Breast epithelium (tissue), 4 donors: ENCODE data around the gene CCDC85C. TPM values are rescaled to one million over a fixed set of nuclear protein-coding genes. Genes with fewer than 3 reads are reported as not detected.

ENCODE experiments used
- DNase-seq, 2 donors: peaks; one replicate each; pipeline ENCODE4 v3.0.0-alpha.2; 2019; ENCODE audit warnings: low spot score in 2 of 2
- H3K27ac ChIP-seq, 2 donors: fragments of 200-600 bp; sonication (generic) in 1 of 2; one replicate each; pipeline ENCODE4 v1.5.1; 2016 to 2019; ENCODE audit warnings: mild to moderate bottlenecking in 1 of 2
- H3K27me3 ChIP-seq, 2 donors: fragments of 200-600 bp; sonication (generic) in 1 of 2; one replicate each; pipeline versions ENCODE4 v1.5.1 to v1.6.0; 2017 to 2019; ENCODE audit warnings: control low read depth in 1 of 2, mild to moderate bottlenecking in 1 of 2
- H3K36me3 ChIP-seq: fragments of 200-600 bp; one replicate; pipeline ENCODE4 v1.5.1; 2019
- H3K4me1 ChIP-seq, 2 donors: fragments of 200-600 bp; sonication (generic); one replicate each; pipeline ENCODE4 v1.5.1; 2016 to 2019; ENCODE audit warnings: control low read depth in 1 of 2
- H3K4me3 ChIP-seq, 3 donors: fragments of 200-600 bp; sonication (generic); 1 replicate in 2 of 3; 2 replicates in 1 of 3; pipeline ENCODE4 v1.5.1; 2016 to 2019; ENCODE audit warnings: mild to moderate bottlenecking in 3 of 3, moderate library complexity in 2 of 3
- H3K9me3 ChIP-seq, 2 donors: fragments of 200-600 bp; sonication (generic) in 1 of 2; one replicate each; pipeline ENCODE4 v1.5.1; 2016 to 2019; ENCODE audit warnings: control low read depth in 1 of 2
- CTCF ChIP-seq, 3 donors: fragments of 450-650 bp; IDR thresholded peaks; one replicate each; pipeline ENCODE4 v1.5.1; 2016 to 2017; ENCODE audit warnings: antibody characterized with exemption in 3 of 3, mild to moderate bottlenecking in 3 of 3, moderate library complexity in 3 of 3
- POLR2A ChIP-seq: fragments of 450-650 bp; IDR thresholded peaks from one replicate; pipeline ENCODE4 v1.6.1; 2016; ENCODE audit warnings: antibody characterized with exemption, mild to moderate bottlenecking, moderate library complexity
- POLR2AphosphoS5 ChIP-seq, 3 donors: sonication (generic); formaldehyde crosslinking; IDR thresholded peaks; one replicate each; pipeline ENCODE4 v1.6.1; 2017; ENCODE audit warnings: antibody characterized with exemption in 3 of 3
- intact Hi-C: fragments of 100-400 bp; cut with DNase I; formaldehyde crosslinking; loops from one replicate; pipeline ENCODE4 v1.15.1; 2023; ENCODE audit warnings: low total_unique reads
- total RNA-seq, 3 donors: library from RNA; depleted of rRNA; stranded (reverse); fragments of >200 nt; gene quantifications; one replicate each; pipeline ENCODE4 v1.1.0, GENCODE V29; 2016

Gene CCDC85C
- total RNA-seq, 3 donors from 2014 or later = 1.3 to 8.3 (median 4.3) TPM

DNA sequence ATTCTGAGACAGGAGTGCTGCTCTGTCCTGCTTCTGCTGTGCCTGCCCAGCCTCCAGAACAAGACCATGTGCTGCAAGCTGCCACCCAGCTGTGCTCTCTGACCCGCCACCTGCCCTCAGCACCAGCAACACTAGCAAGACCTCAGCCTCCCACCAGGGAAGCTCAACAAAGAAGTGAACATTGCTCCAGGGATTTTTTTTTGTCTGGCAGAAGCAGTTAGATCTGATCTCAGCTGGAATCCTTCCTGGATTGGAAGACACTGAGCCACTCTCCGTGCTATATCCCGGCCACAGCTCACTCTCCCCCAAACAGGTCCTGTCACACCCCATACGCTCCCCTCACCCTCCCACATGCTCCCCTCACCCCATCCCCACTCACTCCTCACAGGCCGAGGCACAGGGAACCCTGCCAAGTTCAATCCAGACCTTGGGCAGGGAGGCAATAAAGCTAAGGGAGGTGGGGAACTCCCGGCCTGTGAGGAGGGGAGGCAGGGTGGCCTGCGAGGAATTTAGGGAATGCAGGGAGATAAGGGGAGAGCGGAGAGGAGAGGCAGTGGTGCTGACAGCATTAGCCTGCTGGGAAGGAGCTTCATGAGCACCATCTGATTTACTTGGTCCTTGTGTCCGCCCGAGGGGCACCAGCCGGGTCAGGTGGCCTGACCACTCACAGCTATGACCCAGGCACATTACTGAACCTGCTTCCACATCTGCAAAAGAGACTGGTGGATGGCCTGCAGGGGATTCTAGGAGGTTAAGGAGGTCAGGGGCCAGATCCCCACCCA lies 29.7 kb downstream of the CCDC85C start:
- DNase-seq = no peak
- Histone ChIP-seq H3K27ac (peak overlapping the region; percentile 84 to 87), H3K9me3 (no peaks in the 10 kb centered on the region), H3K4me1 (peaks cover 14 to 40% of the 10 kb centered on the region in 2 donors), H3K27me3 (no peaks in the 10 kb centered on the region), H3K4me3 (peak overlapping the region in 1 of 3 donors; percentile 43), H3K36me3 (no peaks in the 10 kb centered on the region)
- intact Hi-C loops = no loop called here
- TF ChIP-seq CTCF (IDR thresholded peaks at IDR 0.05) (no peak), POLR2A (no peak), POLR2AphosphoS5 (IDR thresholded peaks at IDR 0.05) (no peak)

- no peak for TF ChIP-seq POLR2AphosphoS5 (IDR thresholded peaks at IDR 0.05)
- no peak for TF ChIP-seq CTCF (IDR thresholded peaks at IDR 0.05)
- TF ChIP-seq POLR2A = no peak
- H3K4me1 ChIP-seq = peaks cover 14 to 48% of the 10 kb centered on the region in 2 donors
- no peak overlapping the region for H3K4me3 ChIP-seq
- H3K27ac ChIP-seq = peak overlapping the region; percentile 84 to 87
- H3K9me3 ChIP-seq = no peaks in the 10 kb centered on the region
- intact Hi-C loops = no loop called here
- no peaks in the 10 kb centered on the region for H3K36me3 ChIP-seq
- DNase-seq = no peak
- H3K27me3 ChIP-seq = no peaks in the 10 kb centered on the region
Observed at GRCh38 chr14:99573436-99574098, 30.4 kb downstream of the CCDC85C start.

- Histone ChIP-seq H3K4me3 (no peak overlapping the region), H3K4me1 (peaks cover 14 to 52% of the 10 kb centered on the region in 2 donors), H3K27me3 (no peaks in the 10 kb centered on the region), H3K9me3 (no peaks in the 10 kb centered on the region), H3K36me3 (no peaks in the 10 kb centered on the region), H3K27ac (peak overlapping the region in 1 of 2 donors; percentile 72)
- TF ChIP-seq CTCF (IDR thresholded peaks at IDR 0.05) (no peak), POLR2A (no peak)
- DNase-seq = no peak
- intact Hi-C loops = no loop called here
Observed at GRCh38 chr14:99573000-99573330, 31.0 kb downstream of the CCDC85C start.

- DNase-seq = no peak
- H3K36me3 ChIP-seq = no peaks in the 10 kb centered on the region
- H3K9me3 ChIP-seq = no peaks in the 10 kb centered on the region
- peak overlapping the region; percentile 72 to 74 for H3K27ac ChIP-seq
- no peak overlapping the region for H3K4me3 ChIP-seq
- H3K27me3 ChIP-seq = no peaks in the 10 kb centered on the region
- peaks cover 14 to 52% of the 10 kb centered on the region in 2 donors for H3K4me1 ChIP-seq
- intact Hi-C loops = no loop called here
- TF ChIP-seq POLR2A (no peak), CTCF (IDR thresholded peaks at IDR 0.05) (no peak), POLR2AphosphoS5 (IDR thresholded peaks at IDR 0.05) (no peak)
Observed at GRCh38 chr14:99572173-99572999, 31.6 kb downstream of the CCDC85C start.
